Adipose tissue (tissue), 3 donors: ENCODE measurements around the gene RAP2A. TPM values are rescaled to one million over a fixed set of nuclear protein-coding genes. Genes with fewer than 3 reads are reported as not detected.

ENCODE experiments used
- H3K27ac ChIP-seq: one replicate; pipeline ENCODE4 v1.5.1; 2013; ENCODE audit warnings: low read depth, low read length
- WGBS, 3 donors: extraction: QIAGEN DNeasy Blood & Tissue Kit; methylation state at CpG; one replicate each; pipeline ENCODE4 v1.1.7; 2013; 5-methylcytosine and 5-hydroxymethylcytosine counted together
- polyA plus RNA-seq, 3 donors: library from polyadenylated mRNA; stranded (reverse); fragments of 200-250 nt; gene quantifications; one replicate each; pipeline ENCODE4 v1.2.3, GENCODE V29; 2013
- donor health status: healthy with polysubstance abuse.
- donor health status: Bipolar disorder and iron deficiency.
- donor health status: healthy.

Gene RAP2A
- polyA plus RNA-seq, 3 donors, result 2.6 to 13.3 (median 6.4) TPM

DNA sequence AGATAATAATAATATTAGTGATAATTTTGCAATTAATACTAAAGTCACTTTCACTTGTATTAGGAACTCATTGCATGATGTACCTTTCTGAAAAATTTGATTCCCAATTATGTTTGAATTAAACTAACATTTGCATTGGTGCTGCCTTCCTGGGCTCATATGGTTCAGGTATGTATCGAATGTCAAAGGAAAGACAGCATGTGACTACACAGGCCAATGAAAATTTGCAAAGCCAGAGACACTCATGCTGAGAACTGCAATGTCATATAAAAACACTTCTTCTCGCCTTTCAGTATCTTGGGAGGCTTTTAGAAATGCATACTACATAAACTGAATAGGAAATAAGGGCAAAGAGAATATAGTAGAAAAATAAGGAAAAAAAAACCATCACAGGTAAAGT, 44.3 kb downstream of the RAP2A start:
- WGBS, 3 donors, result 88 to 92% (median 90%) methylated on average over 2 of the region's 2 CpGs
- H3K27ac ChIP-seq, result no peak overlapping the region

DNA sequence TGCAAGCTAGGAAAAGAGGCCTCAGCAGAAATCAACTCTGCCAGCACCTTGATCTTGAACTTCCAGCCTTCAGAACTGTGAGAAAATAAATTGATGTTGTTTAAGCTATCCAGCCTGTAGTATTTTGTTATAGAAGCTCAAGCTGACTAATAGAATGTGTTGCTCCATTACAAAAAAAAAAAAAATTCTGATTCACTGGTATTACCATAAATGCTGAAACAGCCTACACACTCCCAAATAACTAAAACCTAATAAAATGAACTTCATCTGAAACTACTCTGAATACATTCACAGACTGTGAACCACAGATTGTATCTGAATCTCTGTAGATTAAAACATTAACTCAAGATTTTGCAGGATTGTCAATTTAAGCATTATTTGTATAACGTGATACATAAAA, 49.5 kb downstream of the RAP2A start:
- 93 to 96% (median 93%) methylated on average over 1 of the region's 1 CpG for WGBS, 3 donors
- H3K27ac ChIP-seq, result no peak overlapping the region

- no peak overlapping the region for H3K27ac ChIP-seq
- 63 to 83% (median 70%) methylated on average over 2 of the region's 2 CpGs for WGBS, 3 donors
These were observed 50.3 kb downstream of the RAP2A start for GRCh38 chr13:97484301-97484700.

DNA sequence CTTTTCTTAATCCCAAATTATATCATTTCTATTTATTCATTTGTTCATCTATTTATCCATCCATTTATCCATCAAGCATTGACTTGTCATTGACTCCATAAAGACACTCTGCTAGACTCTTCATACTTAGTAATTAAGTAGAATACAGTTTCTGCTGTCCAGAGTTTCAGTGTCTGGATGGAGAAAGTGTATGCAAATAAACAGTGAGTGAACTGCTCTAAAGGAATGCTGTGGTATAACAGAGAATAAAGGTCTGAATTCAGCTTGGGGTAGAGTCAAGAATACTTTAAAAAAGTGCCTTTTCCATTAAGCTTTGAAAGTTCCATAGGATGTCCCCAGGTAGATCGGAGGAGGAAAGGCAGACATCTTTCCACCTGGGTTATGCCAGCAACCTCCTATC, 51.4 kb downstream of the RAP2A start:
- 88 to 95% (median 95%) methylated on average over 1 of the region's 1 CpG for WGBS, 3 donors
- H3K27ac ChIP-seq, result no peak overlapping the region

- WGBS, 3 donors, result 97 to 98% (median 97%) methylated on average over 1 of the region's 1 CpG
- no peak overlapping the region for H3K27ac ChIP-seq
These were observed 56.8 kb downstream of the RAP2A start for GRCh38 chr13:97490702-97491307.

DNA sequence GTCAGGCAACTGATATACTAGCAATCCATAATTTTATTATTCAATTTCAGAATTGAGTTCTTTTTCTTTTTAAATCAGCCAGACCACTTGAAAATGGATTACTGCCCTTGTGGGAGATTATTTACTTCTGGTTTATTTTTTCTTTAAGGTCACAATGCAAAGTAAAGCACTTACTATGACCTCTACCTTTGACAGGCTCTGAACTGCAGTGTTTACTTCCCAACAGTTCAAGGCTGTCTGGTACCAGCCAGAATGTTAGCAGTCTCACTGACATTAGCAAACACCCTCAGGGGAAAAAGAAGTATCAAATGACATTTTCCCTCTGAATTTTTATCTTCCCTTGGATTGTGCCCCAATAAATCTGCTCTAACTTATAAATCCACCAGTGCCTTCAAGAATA, 57.5 kb downstream of the RAP2A start:
- H3K27ac ChIP-seq, result no peak overlapping the region

DNA sequence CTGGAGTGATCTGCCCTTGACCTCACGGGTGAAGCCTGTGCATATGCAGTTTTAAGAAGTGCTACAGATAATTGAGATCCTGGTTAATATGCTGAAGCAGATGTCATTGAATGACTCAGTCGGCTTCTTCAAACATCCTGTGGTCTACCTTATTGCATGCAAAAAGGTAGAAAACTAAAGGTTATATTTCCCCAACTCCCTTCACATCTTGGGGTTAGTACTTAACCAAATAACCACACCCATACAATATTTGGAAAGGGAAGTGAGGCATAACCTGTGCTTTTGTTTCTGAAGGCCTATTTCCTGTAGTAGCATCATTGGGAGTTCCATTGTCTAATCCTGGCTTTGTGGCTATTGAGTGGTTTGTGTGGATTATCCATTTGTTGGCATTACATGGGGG, 58.3 kb downstream of the RAP2A start:
- 83 to 93% (median 92%) methylated on average over 2 of the region's 2 CpGs for WGBS, 3 donors
- no peak overlapping the region for H3K27ac ChIP-seq

GRCh38 chr13:97492684-97493371, 58.9 kb downstream of the RAP2A start:
- 90 to 96% (median 91%) methylated on average over 2 of the region's 2 CpGs for WGBS, 3 donors
- no peak overlapping the region for H3K27ac ChIP-seq

DNA sequence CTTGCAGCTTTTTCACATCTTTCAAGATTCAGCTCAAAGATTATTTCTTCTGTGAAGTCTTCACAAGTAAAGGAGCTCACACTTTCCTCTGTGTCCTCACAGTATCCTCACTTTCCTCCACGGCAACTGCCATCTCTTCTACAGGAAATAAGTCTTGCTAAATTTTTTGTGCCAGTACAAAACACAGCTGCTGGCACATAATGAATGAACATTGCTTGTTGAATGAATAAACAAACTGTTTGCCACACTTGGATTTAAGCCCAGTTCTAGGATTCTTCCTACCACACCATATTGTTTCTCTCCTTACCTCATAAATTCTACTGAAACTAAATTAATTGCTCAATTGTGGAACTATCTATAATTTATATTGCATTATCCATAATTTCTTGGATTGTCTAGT, 59.5 kb downstream of the RAP2A start:
- WGBS, 3 donors, result 42 to 48% (median 44%) methylated on average over 1 of the region's 1 CpG
- H3K27ac ChIP-seq, result no peak overlapping the region

DNA sequence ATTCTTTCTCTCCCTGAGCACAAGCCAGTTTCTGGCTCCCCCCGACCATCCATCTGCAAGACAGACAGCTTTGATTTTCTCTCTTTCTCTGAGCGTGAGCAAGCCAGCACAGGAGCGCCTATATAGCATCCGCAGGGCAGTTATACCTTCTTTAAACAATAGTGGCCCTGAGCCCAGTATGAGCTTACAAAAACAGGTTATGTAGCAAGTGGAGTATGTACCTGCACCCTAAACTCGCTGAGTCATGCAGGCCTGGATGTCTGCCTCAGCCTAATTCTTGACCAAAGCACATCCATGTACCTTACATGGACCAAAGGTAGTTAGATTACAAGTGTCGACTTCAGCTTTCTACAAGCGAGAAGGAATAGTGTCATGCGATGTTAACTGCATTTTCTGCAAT, 61.7 kb downstream of the RAP2A start:
- 82 to 92% (median 88%) methylated on average over 8 of the region's 8 CpGs for WGBS, 3 donors
- no peak overlapping the region for H3K27ac ChIP-seq

DNA sequence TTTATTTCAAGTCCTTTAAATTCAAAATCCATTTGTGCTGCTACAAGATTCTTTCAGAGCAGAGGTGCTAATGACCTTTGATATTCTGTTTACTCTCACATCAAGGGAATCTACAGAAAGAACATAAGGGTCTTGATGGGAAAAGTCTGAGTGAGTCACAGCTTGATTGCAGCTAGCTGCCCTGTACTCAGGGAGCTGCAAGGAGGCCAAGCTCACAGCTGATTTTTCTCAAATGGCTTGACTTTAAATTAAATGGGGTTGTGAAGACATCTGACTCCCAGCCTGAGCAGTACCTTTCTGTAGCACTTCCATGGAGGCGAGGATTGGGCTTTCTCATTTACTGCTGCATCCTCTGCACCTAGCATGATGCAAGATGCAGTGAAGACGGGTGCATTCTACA, 62.5 kb downstream of the RAP2A start:
- WGBS, 3 donors, result 90 to 96% (median 94%) methylated on average over 2 of the region's 2 CpGs

GRCh38 chr13:97497400-97497799, 63.4 kb downstream of the RAP2A start:
- 77 to 93% (median 84%) methylated on average over 3 of the region's 3 CpGs for WGBS, 3 donors
- H3K27ac ChIP-seq, result no peak overlapping the region

More for the DNA sequence above, 62.5 kb downstream of the RAP2A start:
- no peak overlapping the region for H3K27ac ChIP-seq

- WGBS, 3 donors, result 56 to 72% (median 59%) methylated on average over 1 of the region's 1 CpG
- no peak overlapping the region for H3K27ac ChIP-seq
These were observed 64.5 kb downstream of the RAP2A start for GRCh38 chr13:97498419-97498818.

- 88 to 95% (median 92%) methylated on average over 4 of the region's 4 CpGs for WGBS, 3 donors
- no peak overlapping the region for H3K27ac ChIP-seq
These were observed 65.2 kb downstream of the RAP2A start for GRCh38 chr13:97499181-97499580.

- no peak overlapping the region for H3K27ac ChIP-seq
- 43 to 56% (median 44%) methylated on average over 4 of the region's 4 CpGs for WGBS, 3 donors
These were observed 68.2 kb downstream of the RAP2A start for GRCh38 chr13:97502181-97502580.

- WGBS, 3 donors, result 13 to 26% (median 15%) methylated on average over 1 of the region's 1 CpG
- H3K27ac ChIP-seq, result no peak overlapping the region
These were observed 68.7 kb downstream of the RAP2A start for GRCh38 chr13:97502706-97503105.

DNA sequence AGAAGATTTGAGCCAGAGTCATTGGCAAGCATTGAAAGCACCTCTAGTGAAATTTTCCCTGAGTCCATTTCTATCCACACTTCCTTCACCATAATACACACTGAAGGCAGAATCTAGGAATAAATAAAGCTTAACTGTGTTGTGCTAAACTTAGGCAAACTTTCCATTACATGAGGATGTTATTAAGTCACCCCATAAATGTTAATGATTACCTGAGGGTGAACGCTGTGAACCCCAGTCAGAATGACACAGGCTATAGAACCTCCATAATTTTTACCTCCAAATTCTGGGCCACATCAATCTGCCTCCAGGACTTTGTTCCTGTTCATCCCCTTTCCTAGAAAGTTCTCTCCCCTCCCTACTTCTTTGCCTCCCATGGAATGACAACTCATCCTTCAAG, 71.0 kb downstream of the RAP2A start:
- H3K27ac ChIP-seq, result no peak overlapping the region
- 67 to 97% (median 96%) methylated on average over 1 of the region's 1 CpG for WGBS, 3 donors

DNA sequence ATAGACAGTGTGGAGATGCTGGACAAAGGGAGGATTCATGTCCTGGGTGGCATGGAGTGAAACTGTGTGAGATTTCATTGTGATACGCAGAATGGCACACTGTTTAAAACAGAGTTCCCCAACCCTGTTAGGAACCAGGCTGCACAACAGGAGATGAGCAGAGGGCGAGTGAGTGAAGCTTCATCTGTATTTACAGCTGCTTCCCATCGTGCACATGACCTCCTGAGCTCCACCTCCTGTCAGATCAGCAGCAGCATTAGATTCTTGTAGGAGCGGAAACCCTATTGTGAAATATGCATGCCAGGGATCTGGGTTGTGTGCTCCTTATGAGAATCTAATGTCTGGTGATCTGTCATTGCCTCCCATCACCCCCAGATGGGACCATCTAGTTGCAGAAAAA, 72.5 kb downstream of the RAP2A start:
- 50 to 55% (median 52%) methylated on average over 4 of the region's 4 CpGs for WGBS, 3 donors
- H3K27ac ChIP-seq, result no peak overlapping the region

DNA sequence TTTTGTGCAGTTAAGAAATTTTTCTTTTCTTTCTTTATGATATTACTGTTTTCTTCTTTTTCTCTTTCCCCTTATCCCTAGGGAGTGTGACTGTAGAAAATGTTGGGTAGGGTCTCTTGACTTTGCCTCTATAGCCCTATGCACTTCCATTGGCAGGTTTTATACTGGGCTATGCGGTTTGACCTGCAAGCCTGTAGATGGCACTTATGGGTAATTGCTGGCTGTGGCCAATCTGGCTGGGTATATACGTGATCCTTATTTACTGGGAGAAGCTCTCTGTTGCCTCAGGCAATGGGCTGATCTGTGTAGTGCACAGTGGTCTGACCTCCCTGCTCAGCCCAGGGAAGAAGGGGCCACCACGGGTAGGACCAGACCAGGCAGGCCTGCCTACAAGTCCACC, 78.8 kb downstream of the RAP2A start:
- WGBS, 3 donors, result 80 to 94% (median 92%) methylated on average over 3 of the region's 3 CpGs
- H3K27ac ChIP-seq, result no peak overlapping the region

DNA sequence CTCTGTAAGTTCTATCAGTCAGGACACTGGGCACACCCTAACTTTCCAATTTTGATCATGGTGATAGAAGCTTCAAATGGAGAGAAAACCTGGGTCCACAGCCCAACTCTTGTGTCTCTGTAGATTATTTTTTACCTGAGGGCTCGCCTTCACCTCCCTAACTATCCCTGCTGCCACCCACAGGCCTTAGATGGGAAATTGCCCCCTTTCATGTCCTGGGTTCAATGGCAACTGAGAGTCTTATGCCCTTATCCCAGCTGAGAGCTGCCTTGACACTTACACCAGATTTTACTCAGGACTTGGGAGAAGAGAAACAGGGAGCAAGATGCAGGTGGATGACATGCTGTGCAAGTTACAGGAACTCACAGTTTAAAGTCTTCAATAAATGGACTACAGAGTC, 81.7 kb downstream of the RAP2A start:
- 72 to 88% (median 86%) methylated on average over 1 of the region's 1 CpG for WGBS, 3 donors
- H3K27ac ChIP-seq, result no peak overlapping the region
